ENCODE data around the gene CCL4L2.
"Not testable (repeated sequence)": the region's sequence is repeated elsewhere in the genome, so short reads cannot be mapped to it uniquely, and the experiment has no call there.

The CCL4L2 gene

DNA sequence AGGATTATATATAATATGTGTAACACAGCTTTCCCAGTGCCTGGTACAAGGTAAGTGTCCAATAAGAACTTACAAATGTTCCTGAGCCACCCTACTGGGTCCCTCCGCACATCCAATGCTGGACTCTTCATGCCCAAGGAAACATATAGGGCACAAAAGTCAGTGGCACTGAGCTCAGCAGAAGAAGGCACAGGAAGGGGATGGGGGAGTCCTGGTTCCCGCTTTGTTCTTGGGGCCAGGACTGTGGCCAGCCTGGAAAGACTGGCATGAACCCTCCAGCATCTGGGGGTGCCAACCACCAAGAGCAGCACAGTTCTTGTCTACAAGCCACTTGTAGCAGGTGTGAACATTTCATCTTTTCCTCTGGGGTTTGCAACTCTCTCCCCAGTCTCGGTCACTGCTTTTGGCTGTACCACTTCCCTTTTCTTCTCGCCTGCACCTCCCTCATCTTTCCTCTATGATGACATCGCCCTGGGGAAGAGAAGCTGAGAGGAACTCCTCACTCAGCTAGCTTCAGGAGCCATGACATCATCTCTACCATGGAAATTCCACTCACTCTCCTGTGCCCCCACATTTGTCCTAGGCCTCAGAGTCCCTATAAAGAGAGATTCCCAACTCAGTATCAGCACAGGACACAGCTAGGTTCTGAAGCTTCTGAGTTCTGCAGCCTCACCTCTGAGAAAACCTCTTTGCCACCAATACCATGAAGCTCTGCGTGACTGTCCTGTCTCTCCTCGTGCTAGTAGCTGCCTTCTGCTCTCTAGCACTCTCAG, at the start of gene CCL4L2:
TSS of gene CCL4L2 (plus strand) at position 625 of the 773 bp plus-strand sequence.
- DNase-seq (ENCODE audit: low read depth, low spot score); in situ Hi-C loops (cut with HindIII; ENCODE audit: low sequenced_read_pairs); H3K4me3 ChIP-seq (ENCODE audit: low read depth, low read length): not testable (repeated sequence)

DNA sequence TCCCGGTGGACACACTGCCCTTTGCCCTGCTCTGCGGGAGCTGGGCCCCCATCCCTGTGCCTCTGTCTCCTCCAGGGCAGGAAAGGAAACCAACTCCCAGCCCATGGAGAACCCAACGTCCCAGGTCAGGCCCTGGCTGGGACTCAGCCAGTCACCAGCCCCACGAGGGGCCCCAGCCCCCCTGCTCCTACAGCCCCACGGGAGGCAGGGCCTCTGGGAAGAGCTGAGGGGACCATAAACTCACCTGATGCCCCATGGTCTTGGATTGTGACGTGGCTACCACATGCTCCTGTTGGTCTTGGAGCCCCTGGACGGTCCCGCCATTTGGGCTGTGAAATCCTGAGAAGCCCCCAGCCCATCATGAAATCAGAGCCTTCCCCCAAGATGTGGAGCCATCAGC, 42.0 kb upstream of the CCL4L2 start:
- H3K4me3 ChIP-seq (ENCODE audit: low read depth, low read length); in situ Hi-C loops (cut with HindIII; ENCODE audit: low sequenced_read_pairs); DNase-seq (ENCODE audit: low read depth, low spot score): not testable (repeated sequence)

DNA sequence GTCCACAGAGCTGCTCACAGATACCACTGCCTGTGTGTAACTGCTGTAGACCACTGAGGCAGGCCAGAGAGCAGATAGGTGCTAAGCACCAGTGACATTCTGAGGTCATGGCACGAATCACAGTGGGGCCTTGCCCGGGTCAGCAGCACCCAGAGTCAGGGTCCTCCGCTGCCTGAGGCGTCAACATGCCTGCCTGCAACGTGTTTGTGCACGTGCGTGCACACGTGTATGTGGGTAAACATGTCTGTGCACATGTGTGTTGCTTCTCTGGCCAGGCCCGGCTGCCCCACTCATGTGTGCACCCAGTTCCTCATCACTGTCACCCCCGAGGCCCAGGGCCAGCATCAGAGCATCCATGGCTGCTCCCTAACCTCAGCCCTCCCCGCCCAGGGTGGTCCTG, 34.3 kb upstream of the CCL4L2 start, which contains the start of gene TBC1D3B:
TSS of gene TBC1D3B (minus strand) at position 101 of the 400 bp plus-strand sequence. CDS start 1,586 bp downstream, outside the sequence.
- in situ Hi-C loops (cut with HindIII; ENCODE audit: low sequenced_read_pairs); DNase-seq (ENCODE audit: low read depth, low spot score); H3K4me3 ChIP-seq (ENCODE audit: low read depth, low read length): not testable (repeated sequence)

DNA sequence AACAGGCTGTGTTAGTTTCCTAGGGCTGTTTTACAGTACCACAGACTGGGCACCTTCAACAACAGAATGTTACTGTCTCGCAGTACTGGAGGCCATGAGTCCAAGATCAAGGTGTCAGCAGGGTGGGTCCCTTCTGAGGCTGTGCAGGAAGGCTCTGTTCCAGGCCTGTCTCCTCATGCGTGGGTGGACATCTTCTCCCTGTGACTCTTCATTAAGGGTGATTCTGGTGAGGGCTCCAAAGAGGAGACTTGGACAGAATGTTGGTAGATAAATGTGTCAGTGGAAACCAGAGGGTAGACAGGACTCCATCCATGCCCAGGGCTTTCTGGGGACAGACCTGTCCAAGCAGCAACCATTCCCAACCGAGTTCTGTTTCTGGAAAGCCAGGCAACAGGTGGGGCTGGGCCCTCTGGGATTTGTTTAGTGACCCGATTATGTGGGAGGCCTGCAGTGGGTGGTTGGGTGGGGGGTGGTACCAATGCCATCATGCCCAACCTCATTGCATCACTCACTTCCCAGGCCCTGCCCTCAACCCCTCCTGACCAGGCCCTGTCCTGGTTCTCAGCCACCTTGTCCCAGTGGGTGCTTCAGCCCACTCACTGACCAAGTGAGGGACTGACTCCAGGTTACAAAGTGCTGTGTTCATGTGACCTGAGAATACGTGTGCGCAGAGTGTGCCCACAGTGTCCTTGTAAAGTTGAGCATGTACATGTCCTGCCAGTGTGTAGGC, 29.3 kb upstream of the CCL4L2 start:
- in situ Hi-C loops (cut with HindIII; ENCODE audit: low sequenced_read_pairs); H3K4me3 ChIP-seq (ENCODE audit: low read depth, low read length): not testable (repeated sequence)

DNA sequence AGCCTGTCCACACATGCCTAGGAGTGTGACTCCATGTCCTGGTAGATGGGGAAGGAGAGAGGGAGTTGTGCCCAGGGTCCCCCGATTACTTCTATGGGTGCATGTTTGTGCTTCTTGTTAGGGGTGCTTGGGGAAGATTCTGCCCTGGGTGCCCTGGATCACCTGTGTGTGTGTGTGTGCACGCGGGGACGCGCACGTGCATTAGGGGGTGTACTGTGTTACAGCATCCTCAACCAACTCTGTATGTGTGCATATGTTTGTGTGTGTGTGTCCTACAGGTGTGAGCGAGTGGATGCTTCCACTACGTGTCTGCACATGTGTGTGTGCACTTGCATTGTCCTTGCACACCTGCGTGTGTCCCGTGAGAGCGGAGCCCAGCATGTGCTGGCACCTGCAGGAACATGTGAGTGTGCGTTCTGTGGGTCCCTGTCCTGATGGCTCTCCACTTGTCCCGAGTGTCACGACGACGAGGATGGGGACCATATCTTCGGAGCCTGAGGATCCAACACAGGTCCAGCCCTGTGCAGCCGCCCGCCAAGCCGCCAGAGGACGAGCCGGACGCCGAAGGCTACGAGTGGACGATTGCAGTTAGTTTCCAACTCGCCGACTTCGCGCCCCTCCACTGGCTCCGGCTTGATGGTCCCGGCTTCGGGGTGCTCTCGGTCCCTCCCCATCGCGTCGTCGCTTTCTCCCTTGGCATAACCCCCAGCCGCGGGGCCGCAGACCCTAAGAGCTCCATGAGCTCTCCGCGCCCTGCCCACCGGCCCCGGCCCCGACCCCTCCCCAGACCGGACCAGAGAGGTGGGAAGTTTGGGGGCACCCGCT, 28.5 kb upstream of the CCL4L2 start:
- TF ChIP-seq, protein P1, sequence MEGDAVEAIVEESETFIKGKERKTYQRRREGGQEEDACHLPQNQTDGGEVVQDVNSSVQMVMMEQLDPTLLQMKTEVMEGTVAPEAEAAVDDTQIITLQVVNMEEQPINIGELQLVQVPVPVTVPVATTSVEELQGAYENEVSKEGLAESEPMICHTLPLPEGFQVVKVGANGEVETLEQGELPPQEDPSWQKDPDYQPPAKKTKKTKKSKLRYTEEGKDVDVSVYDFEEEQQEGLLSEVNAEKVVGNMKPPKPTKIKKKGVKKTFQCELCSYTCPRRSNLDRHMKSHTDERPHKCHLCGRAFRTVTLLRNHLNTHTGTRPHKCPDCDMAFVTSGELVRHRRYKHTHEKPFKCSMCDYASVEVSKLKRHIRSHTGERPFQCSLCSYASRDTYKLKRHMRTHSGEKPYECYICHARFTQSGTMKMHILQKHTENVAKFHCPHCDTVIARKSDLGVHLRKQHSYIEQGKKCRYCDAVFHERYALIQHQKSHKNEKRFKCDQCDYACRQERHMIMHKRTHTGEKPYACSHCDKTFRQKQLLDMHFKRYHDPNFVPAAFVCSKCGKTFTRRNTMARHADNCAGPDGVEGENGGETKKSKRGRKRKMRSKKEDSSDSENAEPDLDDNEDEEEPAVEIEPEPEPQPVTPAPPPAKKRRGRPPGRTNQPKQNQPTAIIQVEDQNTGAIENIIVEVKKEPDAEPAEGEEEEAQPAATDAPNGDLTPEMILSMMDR (IDR thresholded peaks at IDR 0.05; ENCODE audit: low read depth, low read length): peak; percentile 15
- DNase-seq (ENCODE audit: low read depth, low spot score): no peak
- peak overlapping the region; percentile 63 for H3K4me3 ChIP-seq (ENCODE audit: low read depth, low read length)

More for the DNA sequence above, 29.3 kb upstream of the CCL4L2 start:
- not testable (repeated sequence) for DNase-seq (ENCODE audit: low read depth, low spot score)

DNA sequence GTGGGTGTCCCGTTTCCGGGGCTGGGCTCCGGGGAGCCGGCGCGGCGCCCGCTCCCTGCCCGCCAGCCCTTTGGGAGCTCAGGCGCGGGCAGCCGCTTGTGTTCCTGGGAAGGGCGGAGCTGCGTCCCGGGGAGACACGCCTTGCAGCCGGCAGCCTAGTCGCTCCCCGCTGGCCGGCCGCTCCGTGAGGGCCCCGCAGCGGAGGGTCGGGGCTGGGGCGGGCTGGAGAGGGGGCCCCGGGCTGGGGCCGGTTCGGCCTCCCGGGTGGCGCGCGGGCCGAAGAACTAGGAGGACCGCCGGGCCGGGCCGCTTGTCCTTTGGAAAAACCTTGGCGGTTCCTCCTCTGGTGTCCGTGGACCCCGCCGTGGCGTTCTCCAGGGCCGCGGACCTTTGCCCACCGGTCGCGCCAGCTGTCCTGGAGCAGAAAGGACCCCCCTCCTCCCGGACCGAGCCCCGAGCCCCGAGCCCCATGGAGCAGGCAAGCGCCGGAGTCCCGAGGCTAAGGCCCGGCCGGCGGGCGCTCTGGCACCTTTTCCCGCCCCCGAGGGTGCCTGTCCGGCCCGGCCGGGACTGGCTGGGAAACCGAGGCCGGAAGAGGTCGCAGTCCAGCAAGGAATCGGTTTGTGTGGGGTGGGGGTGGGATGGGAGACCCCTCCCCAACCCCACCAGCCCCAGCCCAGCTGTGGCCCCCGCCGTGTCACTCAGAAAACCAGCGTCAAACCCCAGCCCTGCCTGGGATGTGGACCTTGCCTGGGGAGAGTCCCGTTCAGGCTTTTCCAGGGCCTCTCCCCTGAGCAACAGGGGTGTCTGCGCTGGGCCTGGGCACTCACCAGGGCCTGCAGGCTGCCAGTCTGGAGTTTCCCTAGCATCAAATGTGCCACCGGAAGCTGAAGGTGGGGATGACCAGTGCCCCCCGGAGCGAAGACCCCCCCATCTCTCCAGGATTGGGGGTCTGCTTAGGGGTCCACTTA, 27.6 kb upstream of the CCL4L2 start:
- peak; percentile 85 for DNase-seq (ENCODE audit: low read depth, low spot score)
- H3K4me3 ChIP-seq (ENCODE audit: low read depth, low read length): peak overlapping the region; percentile 63
- TF ChIP-seq, protein P1 (IDR thresholded peaks at IDR 0.05; ENCODE audit: low read depth, low read length): no peak

More for the DNA sequence above, 28.5 kb upstream of the CCL4L2 start:
- in situ Hi-C loops (cut with HindIII; ENCODE audit: low sequenced_read_pairs): no loop called here

DNA sequence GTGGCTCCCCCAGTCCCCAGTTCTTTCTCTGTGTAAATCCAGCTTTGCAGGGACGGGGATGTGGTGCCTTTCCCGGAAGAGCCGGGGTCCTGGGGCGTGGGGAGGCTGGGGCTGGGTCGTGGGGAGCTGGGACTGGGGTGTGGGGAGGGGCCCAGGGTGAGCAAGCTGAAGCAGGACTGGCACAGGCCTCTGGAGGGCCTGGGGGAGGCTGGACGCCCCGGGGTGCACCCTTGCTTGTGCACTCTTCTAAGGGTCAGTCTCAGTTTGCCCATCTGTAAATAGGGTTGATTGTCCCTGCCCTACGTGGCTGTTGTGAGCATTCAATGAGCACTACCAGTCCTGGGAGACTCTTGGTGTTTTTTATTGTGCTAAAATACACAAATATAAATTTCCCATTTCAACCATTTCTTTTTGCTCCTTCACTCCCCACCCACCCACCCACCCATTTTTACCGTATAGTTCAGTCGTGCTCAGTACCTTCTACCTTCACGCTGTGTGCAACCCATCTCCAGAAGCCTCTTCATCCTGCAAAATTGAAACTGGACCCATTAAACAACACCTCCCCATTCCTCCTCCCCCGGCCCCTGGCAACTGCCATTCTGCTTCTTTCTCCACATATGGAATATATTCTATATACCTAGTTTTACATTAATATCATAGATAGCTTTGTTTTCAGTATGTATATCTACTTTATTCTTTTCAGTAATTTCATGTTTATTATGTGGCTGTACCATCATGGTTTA, 26.7 kb upstream of the CCL4L2 start:
- no peak for DNase-seq (ENCODE audit: low read depth, low spot score)
- peak overlapping the region; percentile 63 for H3K4me3 ChIP-seq (ENCODE audit: low read depth, low read length)
- TF ChIP-seq, protein P1 (IDR thresholded peaks at IDR 0.05; ENCODE audit: low read depth, low read length): no peak
- in situ Hi-C loops (cut with HindIII; ENCODE audit: low sequenced_read_pairs): no loop called here

More for the DNA sequence above, 27.6 kb upstream of the CCL4L2 start:
- in situ Hi-C loops (cut with HindIII; ENCODE audit: low sequenced_read_pairs): no loop called here
